MG63 (cell line): Measurements from ENCODE around the gene VPS18. TPM values are rescaled to one million over a fixed set of nuclear protein-coding genes. Genes with fewer than 3 reads are reported as not detected.

Experiments used
- DNase-seq: peaks from one replicate; pipeline ENCODE4 v3.0.0-alpha.2; 2020
- H3K27me3 ChIP-seq: fragments of 250-450 bp; sonication (Bioruptor Pico); 2 replicates; pipeline ENCODE4 v1.5.1; 2020; ENCODE audit warnings: mild to moderate bottlenecking, moderate library complexity
- H3K36me3 ChIP-seq: fragments of 250-450 bp; sonication (Bioruptor Pico); 2 replicates; pipeline ENCODE4 v1.5.1; 2020; ENCODE audit warnings: mild to moderate bottlenecking, moderate library complexity
- H3K4me3 ChIP-seq: fragments of 250-450 bp; sonication (Bioruptor Pico); 2 replicates; pipeline ENCODE4 v1.5.1; 2020; ENCODE audit warnings: mild to moderate bottlenecking, moderate library complexity
- H3K9me3 ChIP-seq: fragments of 250-450 bp; sonication (Bioruptor Pico); 2 replicates; pipeline ENCODE4 v1.5.1; 2020; ENCODE audit warnings: mild to moderate bottlenecking, moderate library complexity
- total RNA-seq: library from RNA; depleted of rRNA; stranded (reverse); fragments of >200 nt; shearing (Covaris generic); gene quantifications from 2 replicates; pipeline ENCODE4 v1.2.3, GENCODE V29; 2014; ENCODE audit warnings: low replicate concordance

Gene VPS18
- total RNA-seq, 1 experiment from 2014 or later = 24.8 TPM

- H3K27me3 ChIP-seq = peaks cover 30% of the 10 kb centered on the region
Observed at GRCh38 chr15:40926659-40927494, 32.6 kb downstream of the VPS18 start.

GRCh38 chr15:40927495-40927872, 33.2 kb downstream of the VPS18 start:
- Histone ChIP-seq H3K27me3 (peaks cover 30% of the 10 kb centered on the region), H3K4me3 (no peak overlapping the region), H3K9me3 (no peaks in the 10 kb centered on the region), H3K36me3 (no peaks in the 10 kb centered on the region)
- no peak for DNase-seq

More at GRCh38 chr15:40926659-40927494, 32.6 kb downstream of the VPS18 start:
- Histone ChIP-seq H3K4me3 (no peak overlapping the region), H3K36me3 (no peaks in the 10 kb centered on the region), H3K9me3 (no peaks in the 10 kb centered on the region)
- DNase-seq = no peak

GRCh38 chr15:40927873-40928806, 33.9 kb downstream of the VPS18 start:
- H3K9me3 ChIP-seq = no peaks in the 10 kb centered on the region
- no peak for DNase-seq
- peaks cover 30% of the 10 kb centered on the region for H3K27me3 ChIP-seq
- H3K4me3 ChIP-seq = no peak overlapping the region
- no peaks in the 10 kb centered on the region for H3K36me3 ChIP-seq

GRCh38 chr15:40928821-40929659, 34.8 kb downstream of the VPS18 start, which contains the start of gene DLL4:
Gene DLL4 (plus strand): TSS chr15:40929340. CDS start chr15:40929669, 329 bp downstream.
- peak within 1 kb of the TSS; percentile 24 for H3K4me3 ChIP-seq
- no peaks in the 10 kb centered on the region for H3K36me3 ChIP-seq
- no peaks in the 10 kb centered on the region for H3K9me3 ChIP-seq
- peaks cover 30% of the 10 kb centered on the region for H3K27me3 ChIP-seq
- peak; percentile 30 for DNase-seq

- no peaks in the 10 kb centered on the region for H3K9me3 ChIP-seq
- H3K36me3 ChIP-seq = no peaks in the 10 kb centered on the region
- H3K4me3 ChIP-seq = peak overlapping the region; percentile 24
- peak; percentile 52 for DNase-seq
- H3K27me3 ChIP-seq = peaks cover 30% of the 10 kb centered on the region
Observed at GRCh38 chr15:40929660-40930429, 35.6 kb downstream of the VPS18 start.

GRCh38 chr15:40930430-40931299, 36.4 kb downstream of the VPS18 start:
- no peak overlapping the region for H3K4me3 ChIP-seq

GRCh38 chr15:40931300-40932142, 37.3 kb downstream of the VPS18 start:
- Histone ChIP-seq H3K27me3 (peaks cover 30% of the 10 kb centered on the region), H3K36me3 (no peaks in the 10 kb centered on the region), H3K4me3 (no peak overlapping the region), H3K9me3 (no peaks in the 10 kb centered on the region)
- DNase-seq = no peak

More at GRCh38 chr15:40930430-40931299, 36.4 kb downstream of the VPS18 start:
- no peak for DNase-seq
- peaks cover 30% of the 10 kb centered on the region for H3K27me3 ChIP-seq
- H3K9me3 ChIP-seq = no peaks in the 10 kb centered on the region
- H3K36me3 ChIP-seq = no peaks in the 10 kb centered on the region

- H3K27me3 ChIP-seq = peaks cover 30% of the 10 kb centered on the region
- H3K4me3 ChIP-seq = no peak overlapping the region
- DNase-seq = no peak
- H3K36me3 ChIP-seq = no peaks in the 10 kb centered on the region
- H3K9me3 ChIP-seq = no peaks in the 10 kb centered on the region
Observed at GRCh38 chr15:40932156-40932555, 37.9 kb downstream of the VPS18 start.

- no peak for DNase-seq
- no peaks in the 10 kb centered on the region for H3K36me3 ChIP-seq
- H3K4me3 ChIP-seq = no peak overlapping the region
- H3K9me3 ChIP-seq = no peaks in the 10 kb centered on the region
- H3K27me3 ChIP-seq = peaks cover 30% of the 10 kb centered on the region
Observed at GRCh38 chr15:40932649-40933516, 38.6 kb downstream of the VPS18 start.

- DNase-seq = no peak
- no peaks in the 10 kb centered on the region for H3K9me3 ChIP-seq
- H3K4me3 ChIP-seq = no peak overlapping the region
- no peaks in the 10 kb centered on the region for H3K36me3 ChIP-seq
- H3K27me3 ChIP-seq = peaks cover 26% of the 10 kb centered on the region
Observed at GRCh38 chr15:40933517-40933902, 39.3 kb downstream of the VPS18 start.

GRCh38 chr15:40934457-40934856, 40.2 kb downstream of the VPS18 start:
- peaks cover 16% of the 10 kb centered on the region for H3K27me3 ChIP-seq
- DNase-seq = no peak
- H3K9me3 ChIP-seq = no peaks in the 10 kb centered on the region
- H3K4me3 ChIP-seq = no peak overlapping the region
- H3K36me3 ChIP-seq = no peaks in the 10 kb centered on the region

- H3K9me3 ChIP-seq = no peaks in the 10 kb centered on the region
- DNase-seq = no peak
- H3K36me3 ChIP-seq = no peaks in the 10 kb centered on the region
- no peak overlapping the region for H3K4me3 ChIP-seq
- H3K27me3 ChIP-seq = no peaks in the 10 kb centered on the region
Observed at GRCh38 chr15:40936234-40936708, 42.0 kb downstream of the VPS18 start.
